Panc1 (cell line): Measurements from ENCODE around the gene MCF2L2. TPM values are rescaled to one million over a fixed set of nuclear protein-coding genes. Genes with fewer than 3 reads are reported as not detected.

Experiments used
- ATAC-seq: fragments of 200-7000 bp; cut with Tn5 transposase; 2 replicates; pipeline ENCODE4 v1.9.1; 2020; ENCODE audit warnings: mild to moderate bottlenecking, moderate library complexity
- BruUV-seq: library from RNA; stranded (reverse); fragments of 400-500 nt; replicated peaks from 2 replicates; lab custom pipeline; 2021; lab: Mats Ljungman, UMichigan
- CTCF ChIA-PET: fragments of 300-600 bp; sonication (Branson Sonifier 250); formaldehyde crosslinking; loops from one replicate; lab custom pipeline; 2022; ENCODE audit warnings: antibody characterized with exemption; lab: Charles Lee
- POLR2A ChIA-PET: fragments of 300-600 bp; sonication (Branson Sonifier 250); formaldehyde crosslinking; loops from one replicate; lab custom pipeline; 2022; ENCODE audit warnings: antibody characterized with exemption; lab: Charles Lee
- DNase-seq: peaks from one replicate; pipeline ENCODE4 v3.0.0-alpha.2; 2010; ENCODE audit warnings: low read depth, low spot score
- H3K27ac ChIP-seq: 2 replicates; pipeline ENCODE4 v1.5.1; 2011; ENCODE audit warnings: mild to moderate bottlenecking, low read length, inconsistent platforms
- H3K27me3 ChIP-seq: fragments of 200-500 bp; sonication (Bioruptor generic); 2 replicates; pipeline ENCODE4 v1.6.0; 2014; ENCODE audit warnings: low read length, inconsistent platforms; ENCODE audit not compliant: control insufficient read depth, insufficient read depth
- H3K36me3 ChIP-seq: fragments of 200-500 bp; sonication (Bioruptor generic); 2 replicates; pipeline ENCODE4 v1.5.1; 2014; ENCODE audit warnings: inconsistent platforms, mild to moderate bottlenecking, low read length, moderate library complexity; ENCODE audit not compliant: control insufficient read depth, insufficient read depth
- H3K4me1 ChIP-seq: 2 replicates; pipeline ENCODE4 v1.5.1; 2011; ENCODE audit warnings: inconsistent platforms, mild to moderate bottlenecking, low read length, moderate library complexity; ENCODE audit not compliant: control insufficient read depth, insufficient read depth
- H3K4me3 ChIP-seq, 2 experiments: 2 replicates each; pipeline ENCODE4 v1.5.1; 2011 to 2012; ENCODE audit warnings: low read depth in 2 of 2, low read length in 2 of 2, mild to moderate bottlenecking in 2 of 2, inconsistent platforms in 1 of 2, moderate library complexity in 1 of 2
- H3K9me3 ChIP-seq: fragments of 200-500 bp; sonication (Bioruptor generic); 2 replicates; pipeline ENCODE4 v1.5.1; 2014; ENCODE audit warnings: low read depth, mild to moderate bottlenecking, inconsistent platforms, low read length, moderate library complexity; ENCODE audit not compliant: control insufficient read depth, insufficient read depth
- POLR2AphosphoS5 ChIP-seq: IDR thresholded peaks from 2 replicates; pipeline ENCODE4 v1.6.1; 2012; ENCODE audit warnings: mild to moderate bottlenecking, low read depth, low read length, moderate library complexity
- SIN3A ChIP-seq: IDR thresholded peaks from 2 replicates; pipeline ENCODE4 v1.6.1; 2012; ENCODE audit warnings: low read depth, mild to moderate bottlenecking, low read length, moderate library complexity, borderline replicate concordance; ENCODE audit not compliant: insufficient read depth
- TCF7L2 ChIP-seq: IDR thresholded peaks from 2 replicates; pipeline ENCODE4 v1.6.1; 2011; ENCODE audit warnings: mild to moderate bottlenecking, low read depth, low read length, inconsistent platforms
- in situ Hi-C: cut with HindIII; loops from 2 replicates; pipeline ENCODE4 v1.10.0; 2016; ENCODE audit warnings: low sequenced_read_pairs, low pct_unique_long_range_greater_than_20kb
- intact Hi-C: fragments of 100-400 bp; cut with micrococcal nuclease; formaldehyde crosslinking; loops from one replicate; pipeline ENCODE4 v1.10.0; 2022; ENCODE audit not compliant: unreplicated experiment
- total RNA-seq: library from RNA; stranded (reverse); gene quantifications from one replicate; pipeline ENCODE4 v1.2.1, GENCODE V29; 2021; ENCODE audit not compliant: unreplicated experiment
- TF ChIP-seq, protein P1 (sequence below), 2 experiments: IDR thresholded peaks; 2 replicates each; pipeline ENCODE4 v1.6.1; 2011 to 2012; ENCODE audit warnings: low read depth in 2 of 2, control low read depth in 1 of 2, low read length in 1 of 2, mild to moderate bottlenecking in 1 of 2, moderate library complexity in 1 of 2; ENCODE audit not compliant: insufficient read depth in 1 of 2
- TF ChIP-seq, protein P2 (sequence below): fragments of 450-650 bp; IDR thresholded peaks from 2 replicates; pipeline ENCODE4 v1.5.1; 2017; ENCODE audit warnings: mild to moderate bottlenecking

MCF2L2 gene
- total RNA-seq, 1 experiment from 2014 or later: 1.0 TPM

DNA sequence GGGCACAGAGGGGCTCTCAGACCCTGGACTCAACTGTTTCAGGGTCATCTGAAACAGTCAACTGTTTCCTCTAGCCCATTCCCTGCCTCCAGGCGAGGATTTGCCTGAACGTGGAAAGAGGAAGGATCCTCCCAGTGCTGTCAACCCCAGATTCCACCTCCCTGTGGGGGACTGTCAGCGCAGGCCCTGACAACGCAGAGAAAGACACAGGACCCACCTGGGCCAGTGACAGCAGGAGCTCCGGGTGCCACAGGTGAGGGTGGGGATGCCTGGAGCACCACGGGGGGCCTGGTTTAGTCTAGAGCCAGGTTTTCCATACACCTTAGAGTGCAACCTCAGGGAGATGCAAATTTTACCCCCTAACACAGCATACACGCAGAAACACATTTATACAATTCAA is 246.3 kb downstream of the MCF2L2 start:
- intact Hi-C loops: no loop called here
- Histone ChIP-seq H3K36me3 (no peaks in the 10 kb centered on the region), H3K4me3 (no peak overlapping the region), H3K27me3 (peaks cover 4% of the 10 kb centered on the region; the same call in 1 of the 2 replicates), H3K4me1 (no peaks in the 10 kb centered on the region), H3K27ac (no peak overlapping the region), H3K9me3 (no peaks in the 10 kb centered on the region)
- CTCF ChIA-PET: no interaction called here
- POLR2A ChIA-PET: no interaction called here
- TF ChIP-seq, protein P1, sequence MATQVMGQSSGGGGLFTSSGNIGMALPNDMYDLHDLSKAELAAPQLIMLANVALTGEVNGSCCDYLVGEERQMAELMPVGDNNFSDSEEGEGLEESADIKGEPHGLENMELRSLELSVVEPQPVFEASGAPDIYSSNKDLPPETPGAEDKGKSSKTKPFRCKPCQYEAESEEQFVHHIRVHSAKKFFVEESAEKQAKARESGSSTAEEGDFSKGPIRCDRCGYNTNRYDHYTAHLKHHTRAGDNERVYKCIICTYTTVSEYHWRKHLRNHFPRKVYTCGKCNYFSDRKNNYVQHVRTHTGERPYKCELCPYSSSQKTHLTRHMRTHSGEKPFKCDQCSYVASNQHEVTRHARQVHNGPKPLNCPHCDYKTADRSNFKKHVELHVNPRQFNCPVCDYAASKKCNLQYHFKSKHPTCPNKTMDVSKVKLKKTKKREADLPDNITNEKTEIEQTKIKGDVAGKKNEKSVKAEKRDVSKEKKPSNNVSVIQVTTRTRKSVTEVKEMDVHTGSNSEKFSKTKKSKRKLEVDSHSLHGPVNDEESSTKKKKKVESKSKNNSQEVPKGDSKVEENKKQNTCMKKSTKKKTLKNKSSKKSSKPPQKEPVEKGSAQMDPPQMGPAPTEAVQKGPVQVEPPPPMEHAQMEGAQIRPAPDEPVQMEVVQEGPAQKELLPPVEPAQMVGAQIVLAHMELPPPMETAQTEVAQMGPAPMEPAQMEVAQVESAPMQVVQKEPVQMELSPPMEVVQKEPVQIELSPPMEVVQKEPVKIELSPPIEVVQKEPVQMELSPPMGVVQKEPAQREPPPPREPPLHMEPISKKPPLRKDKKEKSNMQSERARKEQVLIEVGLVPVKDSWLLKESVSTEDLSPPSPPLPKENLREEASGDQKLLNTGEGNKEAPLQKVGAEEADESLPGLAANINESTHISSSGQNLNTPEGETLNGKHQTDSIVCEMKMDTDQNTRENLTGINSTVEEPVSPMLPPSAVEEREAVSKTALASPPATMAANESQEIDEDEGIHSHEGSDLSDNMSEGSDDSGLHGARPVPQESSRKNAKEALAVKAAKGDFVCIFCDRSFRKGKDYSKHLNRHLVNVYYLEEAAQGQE (IDR thresholded peaks at IDR 0.05; ENCODE audit: insufficient read depth in 1 of 2, low read depth in 2 of 2, low read length in 1 of 2): no peak
- BruUV-seq: no TSS peak
- DNase-seq: no peak
- in situ Hi-C loops: no loop called here
- ATAC-seq: no peak

DNA sequence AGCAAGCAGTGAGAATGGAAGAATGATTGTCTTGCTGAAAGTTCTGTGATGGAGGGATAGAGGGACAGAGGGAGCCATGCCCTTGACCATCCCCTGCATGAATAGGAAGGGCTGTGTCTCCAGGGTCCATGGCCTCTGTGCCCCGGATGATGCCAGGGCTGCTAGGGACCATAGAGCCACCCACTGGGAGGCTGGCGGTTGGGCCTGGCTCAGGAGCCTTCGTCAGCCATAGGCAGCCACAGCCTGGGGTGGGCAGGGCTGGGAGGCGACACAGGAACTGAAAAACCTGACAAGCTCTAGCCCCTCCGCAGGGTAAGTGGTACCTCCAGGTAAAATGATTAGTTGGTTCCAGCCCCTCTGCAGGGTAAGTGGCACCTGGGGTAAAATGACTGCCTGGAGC is 246.8 kb downstream of the MCF2L2 start:
- no peak overlapping the region for H3K27ac ChIP-seq
- TF ChIP-seq TCF7L2 (no peak), SIN3A (no peak), POLR2AphosphoS5 (no peak)
- TF ChIP-seq, protein P1 (IDR thresholded peaks at IDR 0.05; ENCODE audit: insufficient read depth in 1 of 2, low read depth in 2 of 2, low read length in 1 of 2): no peak
- TF ChIP-seq, protein P2, sequence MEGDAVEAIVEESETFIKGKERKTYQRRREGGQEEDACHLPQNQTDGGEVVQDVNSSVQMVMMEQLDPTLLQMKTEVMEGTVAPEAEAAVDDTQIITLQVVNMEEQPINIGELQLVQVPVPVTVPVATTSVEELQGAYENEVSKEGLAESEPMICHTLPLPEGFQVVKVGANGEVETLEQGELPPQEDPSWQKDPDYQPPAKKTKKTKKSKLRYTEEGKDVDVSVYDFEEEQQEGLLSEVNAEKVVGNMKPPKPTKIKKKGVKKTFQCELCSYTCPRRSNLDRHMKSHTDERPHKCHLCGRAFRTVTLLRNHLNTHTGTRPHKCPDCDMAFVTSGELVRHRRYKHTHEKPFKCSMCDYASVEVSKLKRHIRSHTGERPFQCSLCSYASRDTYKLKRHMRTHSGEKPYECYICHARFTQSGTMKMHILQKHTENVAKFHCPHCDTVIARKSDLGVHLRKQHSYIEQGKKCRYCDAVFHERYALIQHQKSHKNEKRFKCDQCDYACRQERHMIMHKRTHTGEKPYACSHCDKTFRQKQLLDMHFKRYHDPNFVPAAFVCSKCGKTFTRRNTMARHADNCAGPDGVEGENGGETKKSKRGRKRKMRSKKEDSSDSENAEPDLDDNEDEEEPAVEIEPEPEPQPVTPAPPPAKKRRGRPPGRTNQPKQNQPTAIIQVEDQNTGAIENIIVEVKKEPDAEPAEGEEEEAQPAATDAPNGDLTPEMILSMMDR: no peak
- peaks cover 4% of the 10 kb centered on the region; the same call in 1 of the 2 replicates for H3K27me3 ChIP-seq
- no peaks in the 10 kb centered on the region for H3K36me3 ChIP-seq
- CTCF ChIA-PET: no interaction called here
- no peak for DNase-seq
- no peak for ATAC-seq
- POLR2A ChIA-PET: no interaction called here
- no peaks in the 10 kb centered on the region for H3K4me1 ChIP-seq
- H3K4me3 ChIP-seq: no peak overlapping the region
- no peaks in the 10 kb centered on the region for H3K9me3 ChIP-seq
- intact Hi-C loops: no loop called here
- no TSS peak for BruUV-seq
- in situ Hi-C loops: no loop called here
